ENCODE results near the gene MSI2.
A peak's percentile ranks its signal among the peaks of the same experiment; 100 is the strongest.
"Not testable (repeated sequence)": the region's sequence is repeated elsewhere in the genome, so short reads cannot be mapped to it uniquely, and the experiment has no call there.

The MSI2 gene

DNA sequence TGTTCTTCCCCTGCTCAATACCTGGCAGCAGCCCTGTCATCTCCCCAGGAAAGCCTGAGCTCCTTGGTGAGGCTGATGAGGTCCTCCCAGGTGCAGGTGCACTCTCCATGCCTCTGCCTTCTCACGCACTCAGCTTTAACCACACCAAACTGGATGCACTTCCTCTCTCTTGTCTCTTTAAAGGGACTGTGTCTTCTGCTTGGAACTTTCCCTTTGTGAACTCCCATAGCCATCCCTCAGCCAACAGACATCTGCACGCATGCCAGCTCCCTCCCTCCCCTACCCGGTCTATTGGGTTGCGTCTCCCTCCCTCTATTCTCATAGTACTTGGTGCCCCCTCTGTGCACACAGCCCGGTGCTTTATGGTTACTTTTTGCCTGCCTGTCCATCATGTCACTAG, 231.2 kb downstream of the MSI2 start:
- no peaks in the 10 kb centered on the region for H3K9me3 Mint-ChIP-seq
- ATAC-seq (ENCODE audit: low read depth) (no peak), DNase-seq (ENCODE audit: low spot score in 2 of 2) (no peak)
- no peak overlapping the region for H3K27ac Mint-ChIP-seq
- no peaks in the 10 kb centered on the region for H3K27me3 Mint-ChIP-seq
- no peak overlapping the region for H3K4me3 Mint-ChIP-seq
- no peaks in the 10 kb centered on the region for H3K36me3 Mint-ChIP-seq
- H3K4me1 Mint-ChIP-seq = peaks cover 53% of the 10 kb centered on the region

- Mint-ChIP-seq H3K9me3 (no peaks in the 10 kb centered on the region), H3K4me3 (no peak overlapping the region), H3K27ac (no peak overlapping the region), H3K4me1 (peaks cover 58% of the 10 kb centered on the region), H3K36me3 (no peaks in the 10 kb centered on the region), H3K27me3 (no peaks in the 10 kb centered on the region)
- DNase-seq (ENCODE audit: low spot score in 2 of 2) = no peak
- no peak for ATAC-seq (ENCODE audit: low read depth)
These were observed 232.5 kb downstream of the MSI2 start for GRCh38 chr17:57488856-57489255.

GRCh38 chr17:57489321-57489720, 233.0 kb downstream of the MSI2 start:
- Mint-ChIP-seq H3K27me3 (no peaks in the 10 kb centered on the region), H3K4me3 (no peak overlapping the region), H3K36me3 (no peaks in the 10 kb centered on the region), H3K9me3 (no peaks in the 10 kb centered on the region), H3K27ac (no peak overlapping the region), H3K4me1 (peaks cover 54% of the 10 kb centered on the region)
- ATAC-seq (ENCODE audit: low read depth) (no peak), DNase-seq (ENCODE audit: low spot score in 2 of 2) (no peak)

- no peaks in the 10 kb centered on the region for H3K27me3 Mint-ChIP-seq
- H3K4me1 Mint-ChIP-seq = peaks cover 46% of the 10 kb centered on the region
- no peaks in the 10 kb centered on the region for H3K9me3 Mint-ChIP-seq
These were observed 234.0 kb downstream of the MSI2 start for GRCh38 chr17:57490111-57490845.

GRCh38 chr17:57490890-57491289, 234.6 kb downstream of the MSI2 start:
- H3K27ac Mint-ChIP-seq = no peak overlapping the region

More at GRCh38 chr17:57490111-57490845, 234.0 kb downstream of the MSI2 start:
- ATAC-seq (ENCODE audit: low read depth) (no peak), DNase-seq (ENCODE audit: low spot score in 2 of 2) (no peak)
- Mint-ChIP-seq H3K27ac (peak overlapping the region; percentile 55), H3K4me3 (no peak overlapping the region), H3K36me3 (no peaks in the 10 kb centered on the region)

DNA sequence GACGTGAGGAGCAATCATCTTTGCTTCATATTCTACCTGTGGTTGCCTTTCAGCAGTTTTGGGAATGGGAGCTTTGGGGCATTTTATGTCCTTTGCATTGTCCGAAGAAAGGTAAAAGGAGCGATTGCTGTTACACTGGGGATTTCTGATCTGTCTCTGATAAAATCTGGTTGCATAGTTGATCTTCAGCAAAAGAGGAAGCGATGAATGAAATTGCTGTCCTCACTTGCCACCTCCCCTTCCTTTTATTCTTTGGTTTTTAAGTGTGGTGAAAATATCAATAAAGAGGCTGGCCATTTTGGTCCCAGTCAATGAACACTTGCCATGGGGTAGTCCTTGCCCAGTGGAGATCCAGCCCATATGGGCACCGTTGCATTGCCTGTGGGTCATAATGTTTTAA, 236.8 kb downstream of the MSI2 start:
- Mint-ChIP-seq H3K27me3 (no peaks in the 10 kb centered on the region), H3K36me3 (peaks cover 4% of the 10 kb centered on the region), H3K9me3 (no peaks in the 10 kb centered on the region), H3K4me1 (peaks cover 23% of the 10 kb centered on the region), H3K4me3 (no peak overlapping the region), H3K27ac (no peak overlapping the region)
- ATAC-seq (ENCODE audit: low read depth) (peak; percentile 86), DNase-seq (ENCODE audit: low spot score in 2 of 2) (no peak)

More at GRCh38 chr17:57490890-57491289, 234.6 kb downstream of the MSI2 start:
- no peak overlapping the region for H3K4me3 Mint-ChIP-seq
- ATAC-seq (ENCODE audit: low read depth) (no peak), DNase-seq (ENCODE audit: low spot score in 2 of 2) (no peak)
- H3K9me3 Mint-ChIP-seq = no peaks in the 10 kb centered on the region
- peaks cover 40% of the 10 kb centered on the region for H3K4me1 Mint-ChIP-seq
- H3K36me3 Mint-ChIP-seq = peaks cover 4% of the 10 kb centered on the region
- no peaks in the 10 kb centered on the region for H3K27me3 Mint-ChIP-seq

- DNase-seq (ENCODE audit: low spot score in 2 of 2) (no peak), ATAC-seq (ENCODE audit: low read depth) (no peak)
- Mint-ChIP-seq H3K27me3 (no peaks in the 10 kb centered on the region), H3K9me3 (no peaks in the 10 kb centered on the region), H3K36me3 (peaks cover 4% of the 10 kb centered on the region), H3K4me3 (no peak overlapping the region), H3K4me1 (peaks cover 26% of the 10 kb centered on the region), H3K27ac (no peak overlapping the region)
These were observed 237.3 kb downstream of the MSI2 start for GRCh38 chr17:57493625-57494024.

DNA sequence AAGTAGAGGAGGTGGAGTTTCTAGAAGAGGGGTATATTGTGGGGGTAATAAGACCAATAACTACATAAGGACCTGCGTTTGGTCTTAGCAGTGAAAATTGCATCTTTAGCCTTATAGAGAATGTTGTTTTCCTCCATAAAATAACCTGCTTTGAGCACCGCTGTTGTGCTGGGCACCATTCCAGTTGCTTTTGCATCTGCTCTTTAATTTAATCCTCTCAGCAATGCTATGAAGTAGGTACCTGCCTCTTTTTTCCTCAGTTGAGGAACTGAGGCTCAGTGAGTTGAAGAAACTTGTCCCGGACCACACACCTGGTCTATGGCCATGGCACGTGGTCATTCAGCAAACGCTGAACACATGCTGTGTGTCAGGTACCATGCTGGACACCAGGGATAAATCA, 238.1 kb downstream of the MSI2 start:
- no peak for ATAC-seq (ENCODE audit: low read depth)
- Mint-ChIP-seq H3K27me3 (no peaks in the 10 kb centered on the region), H3K9me3 (no peaks in the 10 kb centered on the region), H3K27ac (no peak overlapping the region), H3K4me1 (peaks cover 26% of the 10 kb centered on the region), H3K36me3 (peaks cover 4% of the 10 kb centered on the region), H3K4me3 (no peak overlapping the region)
- DNase-seq (ENCODE audit: low spot score in 2 of 2) = no peak

DNA sequence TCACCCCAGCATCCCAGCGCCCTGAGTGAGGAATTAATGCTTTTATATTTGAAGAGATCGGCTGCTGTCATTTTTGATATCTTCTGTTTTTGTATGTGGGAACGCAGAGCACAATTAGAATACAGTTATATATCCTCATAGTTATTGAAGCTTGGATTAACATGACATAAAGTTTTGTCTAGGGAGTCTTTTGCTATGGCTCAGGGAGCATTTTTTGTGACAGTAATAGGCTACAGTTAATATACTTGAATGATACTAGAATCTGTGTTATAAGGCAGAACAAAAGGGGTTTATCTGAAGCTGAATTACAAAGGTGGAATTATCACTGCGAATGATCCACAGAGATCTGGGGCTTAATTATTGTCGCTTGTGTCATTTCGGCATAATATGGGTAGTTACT, 239.4 kb downstream of the MSI2 start:
- H3K27me3 Mint-ChIP-seq = no peaks in the 10 kb centered on the region
- H3K4me3 Mint-ChIP-seq = no peak overlapping the region
- peaks cover 22% of the 10 kb centered on the region for H3K4me1 Mint-ChIP-seq
- DNase-seq (ENCODE audit: low spot score in 2 of 2) (no peak), ATAC-seq (ENCODE audit: low read depth) (no peak)
- H3K9me3 Mint-ChIP-seq = no peaks in the 10 kb centered on the region
- H3K36me3 Mint-ChIP-seq = peaks cover 4% of the 10 kb centered on the region
- no peak overlapping the region for H3K27ac Mint-ChIP-seq

DNA sequence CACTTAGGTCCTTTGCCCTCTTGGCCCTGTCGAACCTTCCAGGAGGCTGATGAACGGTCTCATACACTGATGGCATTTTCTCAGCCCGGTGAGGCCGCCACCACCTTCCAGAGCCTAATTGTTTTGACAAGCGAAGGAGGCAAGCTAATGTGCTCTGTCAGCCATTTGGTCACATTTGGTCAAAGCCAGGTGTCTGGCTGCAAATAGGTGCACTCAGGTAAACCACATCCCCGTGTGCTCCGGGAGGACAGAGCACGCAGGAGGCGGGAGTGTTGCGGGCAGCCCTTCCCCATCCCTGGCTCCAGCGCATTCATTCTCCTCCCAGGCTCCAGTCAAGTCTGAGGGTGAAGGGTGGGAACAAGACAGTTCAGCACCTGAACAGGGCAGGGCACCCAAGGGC, 240.1 kb downstream of the MSI2 start:
- Mint-ChIP-seq H3K4me1 (peaks cover 20% of the 10 kb centered on the region), H3K27me3 (no peaks in the 10 kb centered on the region), H3K9me3 (no peaks in the 10 kb centered on the region), H3K4me3 (no peak overlapping the region), H3K27ac (no peak overlapping the region), H3K36me3 (peaks cover 4% of the 10 kb centered on the region)
- ATAC-seq (ENCODE audit: low read depth) (no peak), DNase-seq (ENCODE audit: low spot score in 2 of 2) (no peak)

DNA sequence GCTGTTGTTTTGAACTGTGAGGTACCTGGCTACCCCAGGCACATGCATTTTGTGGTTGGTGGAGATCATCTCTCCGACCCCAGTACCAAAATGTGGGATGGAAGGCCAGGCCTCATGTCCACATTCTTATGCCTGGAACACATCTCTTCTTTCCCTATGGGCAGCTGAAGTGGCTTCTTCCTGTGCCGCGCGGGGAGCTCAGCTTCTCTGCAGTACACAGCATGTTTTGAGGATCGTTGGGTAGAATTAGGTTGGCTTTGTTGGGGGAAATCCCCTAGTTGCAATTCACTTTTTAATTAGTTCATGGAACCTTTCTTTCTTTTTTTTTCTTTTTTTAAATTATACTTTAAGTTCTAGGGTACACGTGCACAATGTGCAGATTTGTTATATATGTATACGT, 242.1 kb downstream of the MSI2 start:
- no peaks in the 10 kb centered on the region for H3K9me3 Mint-ChIP-seq
- H3K27me3 Mint-ChIP-seq = no peaks in the 10 kb centered on the region
- H3K27ac Mint-ChIP-seq = no peak overlapping the region
- ATAC-seq (ENCODE audit: low read depth) (no peak), DNase-seq (ENCODE audit: low spot score in 2 of 2) (no peak)
- H3K4me1 Mint-ChIP-seq = peaks cover 5% of the 10 kb centered on the region
- peaks cover 5% of the 10 kb centered on the region for H3K36me3 Mint-ChIP-seq
- H3K4me3 Mint-ChIP-seq = no peak overlapping the region

DNA sequence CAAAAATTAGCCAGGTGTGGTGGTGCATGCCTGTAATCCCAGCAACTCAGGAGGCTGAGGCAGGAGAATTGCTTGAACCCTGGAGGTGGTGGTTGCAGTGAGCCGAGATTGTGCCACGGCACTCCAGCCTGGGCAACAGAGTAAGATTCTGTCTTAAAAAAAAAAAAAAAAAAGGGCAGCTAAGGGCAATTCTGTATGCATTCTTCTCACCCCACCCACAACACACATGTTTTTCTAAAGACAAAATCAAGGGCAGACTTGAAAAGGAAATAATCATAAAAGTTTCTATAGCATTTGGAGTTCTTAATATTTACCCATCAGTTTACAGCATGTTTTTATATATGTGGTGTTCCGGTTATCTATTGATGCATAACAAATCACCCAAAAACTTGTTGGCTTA, 242.9 kb downstream of the MSI2 start:
- not testable (repeated sequence) for H3K36me3 Mint-ChIP-seq; ATAC-seq (ENCODE audit: low read depth); H3K27ac Mint-ChIP-seq; H3K4me3 Mint-ChIP-seq; H3K9me3 Mint-ChIP-seq; DNase-seq (ENCODE audit: low spot score in 2 of 2); H3K4me1 Mint-ChIP-seq; H3K27me3 Mint-ChIP-seq

DNA sequence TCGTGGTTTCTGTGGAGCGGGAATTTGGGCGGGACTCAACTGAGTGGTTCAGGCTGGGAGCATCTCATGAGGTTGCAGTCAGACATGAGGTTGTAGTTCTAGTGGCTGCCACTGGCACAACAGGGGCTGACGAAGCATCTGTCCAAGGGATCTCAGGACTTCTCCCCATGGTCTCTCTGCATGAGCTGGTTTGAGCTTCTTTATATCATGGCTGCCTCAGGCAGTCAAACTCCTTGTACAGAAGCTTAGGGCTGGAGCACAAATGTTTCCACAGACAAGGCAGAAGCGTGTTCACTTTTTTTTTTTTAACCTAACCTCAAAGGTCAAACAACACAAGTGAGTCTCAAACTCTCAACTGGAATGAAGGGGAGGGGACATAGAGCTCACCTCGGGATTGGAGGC, 243.3 kb downstream of the MSI2 start:
- Mint-ChIP-seq H3K36me3 (peaks cover 8% of the 10 kb centered on the region), H3K4me1 (peaks cover 10% of the 10 kb centered on the region), H3K27me3 (no peaks in the 10 kb centered on the region), H3K27ac (no peak overlapping the region), H3K4me3 (no peak overlapping the region), H3K9me3 (no peaks in the 10 kb centered on the region)
- DNase-seq (ENCODE audit: low spot score in 2 of 2) (no peak), ATAC-seq (ENCODE audit: low read depth) (no peak)

GRCh38 chr17:57501016-57501415, 244.7 kb downstream of the MSI2 start:
- ATAC-seq (ENCODE audit: low read depth) (no peak), DNase-seq (ENCODE audit: low spot score in 2 of 2) (no peak)
- H3K27me3 Mint-ChIP-seq = no peaks in the 10 kb centered on the region
- no peaks in the 10 kb centered on the region for H3K9me3 Mint-ChIP-seq
- H3K27ac Mint-ChIP-seq = no peak overlapping the region
- peaks cover 10% of the 10 kb centered on the region for H3K4me1 Mint-ChIP-seq
- H3K36me3 Mint-ChIP-seq = peaks cover 4% of the 10 kb centered on the region
- H3K4me3 Mint-ChIP-seq = no peak overlapping the region

GRCh38 chr17:57502022-57502421, 245.7 kb downstream of the MSI2 start:
- peaks cover 4% of the 10 kb centered on the region for H3K36me3 Mint-ChIP-seq
- no peak overlapping the region for H3K4me3 Mint-ChIP-seq
- no peaks in the 10 kb centered on the region for H3K9me3 Mint-ChIP-seq
- H3K4me1 Mint-ChIP-seq = peaks cover 10% of the 10 kb centered on the region
- ATAC-seq (ENCODE audit: low read depth) = no peak
- no peak overlapping the region for H3K27ac Mint-ChIP-seq
- DNase-seq (ENCODE audit: low spot score in 2 of 2) = no peak
- H3K27me3 Mint-ChIP-seq = no peaks in the 10 kb centered on the region

Measured in memory B cell (primary cell).